ENCODE measurements around the gene PCDHA4. TPM values are rescaled to one million over a fixed set of nuclear protein-coding genes. Genes with fewer than 3 reads are reported as not detected.
"Not testable (repeated sequence)": the region's sequence is repeated elsewhere in the genome, so short reads cannot be mapped to it uniquely, and the experiment has no call there.

PCDHA4 gene
- total RNA-seq, 1 experiment from 2014 or later = 3.1 TPM

- H3K36me3 ChIP-seq (ENCODE audit: control insufficient read depth, insufficient read depth, low read length) = no peaks in the 10 kb centered on the region
- intact Hi-C loops (cut with micrococcal nuclease; ENCODE audit: unreplicated experiment) (no loop called here), in situ Hi-C loops (cut with HindIII; ENCODE audit: low pct_unique_long_range_greater_than_20kb, low sequenced_read_pairs) (no loop called here)
- H3K27me3 ChIP-seq (ENCODE audit: control insufficient read depth, insufficient read depth, low read length) = no peaks in the 10 kb centered on the region
- ChIA-PET POLR2A (no interaction called here), CTCF (no interaction called here)
- no peak for ATAC-seq
- no peak within 1 kb of the TSS for H3K4me3 ChIP-seq (ENCODE audit: low read depth in 2 of 2, low read length in 2 of 2)
- no peak for TF ChIP-seq POLR2AphosphoS5 (IDR thresholded peaks at IDR 0.05; ENCODE audit: low read depth, low read length)
- no peaks in the 10 kb centered on the region for H3K4me1 ChIP-seq (ENCODE audit: control insufficient read depth, insufficient read depth, low read length)
- H3K27ac ChIP-seq (ENCODE audit: low read length) = no peak within 1 kb of the TSS
- no TSS peak for BruUV-seq (replicated peaks)
- no peak for DNase-seq (ENCODE audit: low read depth, low spot score)
- H3K9me3 ChIP-seq (ENCODE audit: control insufficient read depth, insufficient read depth, low read depth, low read length) = peaks cover 29% of the 10 kb centered on the region
Observed at GRCh38 chr5:140800816-140801493, 5.9 kb upstream of the PCDHA4 start, which contains the start of gene PCDHA3. TSS of gene PCDHA3 (plus strand) at chr5:140801057.

- Histone ChIP-seq H3K4me3 (ENCODE audit: low read depth in 2 of 2, low read length in 2 of 2) (no peak overlapping the region), H3K4me1 (ENCODE audit: control insufficient read depth, insufficient read depth, low read length) (no peaks in the 10 kb centered on the region), H3K27me3 (ENCODE audit: control insufficient read depth, insufficient read depth, low read length) (no peaks in the 10 kb centered on the region), H3K9me3 (ENCODE audit: control insufficient read depth, insufficient read depth, low read depth, low read length) (peaks cover 29% of the 10 kb centered on the region), H3K27ac (ENCODE audit: low read length) (no peak overlapping the region), H3K36me3 (ENCODE audit: control insufficient read depth, insufficient read depth, low read length) (no peaks in the 10 kb centered on the region)
- no TSS peak for BruUV-seq (replicated peaks)
- POLR2A ChIA-PET = no interaction called here
- CTCF ChIA-PET = no interaction called here
- in situ Hi-C loops (cut with HindIII; ENCODE audit: low pct_unique_long_range_greater_than_20kb, low sequenced_read_pairs) (no loop called here), intact Hi-C loops (cut with micrococcal nuclease; ENCODE audit: unreplicated experiment) (no loop called here)
- TF ChIP-seq CTCF (IDR thresholded peaks at IDR 0.05) (no peak), REST (IDR thresholded peaks at IDR 0.05; ENCODE audit: insufficient read depth in 1 of 2, low read depth in 2 of 2, low read length in 1 of 2) (no peak), POLR2AphosphoS5 (IDR thresholded peaks at IDR 0.05; ENCODE audit: low read depth, low read length) (no peak), TCF7L2 (IDR thresholded peaks at IDR 0.05; ENCODE audit: low read depth, low read length) (no peak), SIN3A (IDR thresholded peaks at IDR 0.05; ENCODE audit: borderline replicate concordance, insufficient read depth, low read depth, low read length) (no peak)
- no peak for DNase-seq (ENCODE audit: low read depth, low spot score)
- no peak for ATAC-seq
Observed at GRCh38 chr5:140801494-140801841, 5.4 kb upstream of the PCDHA4 start.

- intact Hi-C loops (cut with micrococcal nuclease; ENCODE audit: unreplicated experiment); BruUV-seq (replicated peaks); H3K4me3 ChIP-seq (ENCODE audit: low read depth in 2 of 2, low read length in 2 of 2); H3K27ac ChIP-seq (ENCODE audit: low read length); DNase-seq (ENCODE audit: low read depth, low spot score); in situ Hi-C loops (cut with HindIII; ENCODE audit: low pct_unique_long_range_greater_than_20kb, low sequenced_read_pairs); H3K36me3 ChIP-seq (ENCODE audit: control insufficient read depth, insufficient read depth, low read length); POLR2A ChIA-PET; H3K4me1 ChIP-seq (ENCODE audit: control insufficient read depth, insufficient read depth, low read length); CTCF ChIA-PET; H3K27me3 ChIP-seq (ENCODE audit: control insufficient read depth, insufficient read depth, low read length); ATAC-seq: not testable (repeated sequence)
- peaks cover 28% of the 10 kb centered on the region for H3K9me3 ChIP-seq (ENCODE audit: control insufficient read depth, insufficient read depth, low read depth, low read length)
Observed at GRCh38 chr5:140802381-140802780, 4.5 kb upstream of the PCDHA4 start.
